A549 (cell line): ENCODE results near the gene UMAD1.

ENCODE experiments used
- FOSB ChIP-seq: fragments of 250-450 bp; sonication (Bioruptor Pico); IDR thresholded peaks from 2 replicates; pipeline ENCODE4 v1.5.0; 2020; ENCODE audit warnings: mild to moderate bottlenecking, moderate library complexity
- GATA3 ChIP-seq: IDR thresholded peaks from 2 replicates; pipeline ENCODE4 v1.6.1; 2012; ENCODE audit warnings: borderline replicate concordance
- MAFK ChIP-seq: fragments of 450-650 bp; IDR thresholded peaks from 2 replicates; pipeline ENCODE4 v1.6.1; 2014; ENCODE audit not compliant: partially characterized antibody
- MYC ChIP-seq: IDR thresholded peaks from 2 replicates; pipeline ENCODE4 v1.6.1; 2012; ENCODE audit warnings: mild to moderate bottlenecking, inconsistent platforms, low read length, improper control_type of control experiment, borderline replicate concordance
- POLR2A ChIP-seq: IDR thresholded peaks from 2 replicates; pipeline ENCODE4 v1.6.1; 2012; ENCODE audit warnings: mild to moderate bottlenecking, low read length
- POLR2AphosphoS2 ChIP-seq: conservative IDR thresholded peaks from 2 replicates; pipeline ENCODE4 v1.6.1; 2012; ENCODE audit warnings: low read length, improper control_type of control experiment, inconsistent platforms
- RNF2 ChIP-seq: fragments of 200-600 bp; sonication (generic); IDR thresholded peaks from 2 replicates; pipeline ENCODE4 v1.6.1; 2016; ENCODE audit warnings: low read depth, mild to moderate bottlenecking, antibody characterized with exemption, moderate library complexity, borderline replicate concordance
- SREBF2 ChIP-seq: fragments of 450-650 bp; IDR thresholded peaks from 2 replicates; pipeline ENCODE4 v1.6.1; 2014; ENCODE audit warnings: mild to moderate bottlenecking, moderate library complexity
- TF ChIP-seq, protein P1 (sequence below): fragments of >200 bp; sonication (Bioruptor Twin); formaldehyde crosslinking; IDR thresholded peaks from 3 replicates; pipeline ENCODE4 v1.5.1; 2016

DNA sequence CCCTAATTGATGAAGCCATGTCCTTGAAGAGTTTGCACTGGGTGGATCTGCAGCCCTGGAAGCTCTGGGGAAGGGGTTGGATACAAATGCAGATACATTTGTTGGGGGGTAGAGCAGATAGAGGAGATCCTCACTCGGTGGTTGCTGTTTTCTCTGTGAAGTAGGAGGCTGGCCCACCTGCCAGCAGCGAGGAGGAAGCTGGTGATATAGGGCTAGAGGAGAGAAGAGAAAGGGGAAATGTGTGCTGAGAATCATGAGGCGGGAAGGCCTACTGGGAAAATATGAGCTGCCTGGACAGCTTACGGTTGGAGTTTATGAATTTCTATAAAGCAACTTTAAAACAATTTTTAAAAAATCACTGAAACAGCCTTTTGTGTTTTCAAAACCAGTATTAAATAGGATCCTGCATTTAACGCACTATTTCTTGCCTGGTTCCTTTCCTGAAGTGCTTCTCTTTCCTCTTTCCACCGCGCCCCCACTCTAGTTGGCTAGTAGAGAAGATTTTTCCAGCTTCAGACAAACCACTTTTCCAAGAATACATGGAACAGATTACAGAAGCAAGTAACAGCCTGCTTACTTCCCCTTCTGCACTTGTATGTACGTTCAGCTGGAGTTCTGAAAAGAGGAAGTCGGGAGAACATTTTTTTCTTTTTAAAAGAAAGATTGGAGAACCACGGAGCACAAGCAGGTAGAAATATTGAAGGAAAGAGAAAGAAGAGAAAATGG lies 227.5 kb downstream of the UMAD1 start:
- TF ChIP-seq GATA3, result no peak
- TF ChIP-seq, protein P1, sequence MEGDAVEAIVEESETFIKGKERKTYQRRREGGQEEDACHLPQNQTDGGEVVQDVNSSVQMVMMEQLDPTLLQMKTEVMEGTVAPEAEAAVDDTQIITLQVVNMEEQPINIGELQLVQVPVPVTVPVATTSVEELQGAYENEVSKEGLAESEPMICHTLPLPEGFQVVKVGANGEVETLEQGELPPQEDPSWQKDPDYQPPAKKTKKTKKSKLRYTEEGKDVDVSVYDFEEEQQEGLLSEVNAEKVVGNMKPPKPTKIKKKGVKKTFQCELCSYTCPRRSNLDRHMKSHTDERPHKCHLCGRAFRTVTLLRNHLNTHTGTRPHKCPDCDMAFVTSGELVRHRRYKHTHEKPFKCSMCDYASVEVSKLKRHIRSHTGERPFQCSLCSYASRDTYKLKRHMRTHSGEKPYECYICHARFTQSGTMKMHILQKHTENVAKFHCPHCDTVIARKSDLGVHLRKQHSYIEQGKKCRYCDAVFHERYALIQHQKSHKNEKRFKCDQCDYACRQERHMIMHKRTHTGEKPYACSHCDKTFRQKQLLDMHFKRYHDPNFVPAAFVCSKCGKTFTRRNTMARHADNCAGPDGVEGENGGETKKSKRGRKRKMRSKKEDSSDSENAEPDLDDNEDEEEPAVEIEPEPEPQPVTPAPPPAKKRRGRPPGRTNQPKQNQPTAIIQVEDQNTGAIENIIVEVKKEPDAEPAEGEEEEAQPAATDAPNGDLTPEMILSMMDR, result no peak
- TF ChIP-seq MAFK, result no peak
- no peak for TF ChIP-seq POLR2AphosphoS2
- no peak for TF ChIP-seq RNF2
- no peak for TF ChIP-seq SREBF2
- no peak for TF ChIP-seq POLR2A
- TF ChIP-seq FOSB (CRISPR knock-in tag), result no peak
- no peak for TF ChIP-seq MYC
